Measurements from ENCODE around the gene GUCD1. TPM values are rescaled to one million over a fixed set of nuclear protein-coding genes. Genes with fewer than 3 reads are reported as not detected.
"Not testable (repeated sequence)": the region's sequence is repeated elsewhere in the genome, so short reads cannot be mapped to it uniquely, and the experiment has no call there.

The GUCD1 gene
- total and polyA plus RNA-seq, 2 of the 8 experiments (the other 6 are each of a cell fraction or from before 2014, with no cell fraction given): 85.2 to 128 TPM

DNA sequence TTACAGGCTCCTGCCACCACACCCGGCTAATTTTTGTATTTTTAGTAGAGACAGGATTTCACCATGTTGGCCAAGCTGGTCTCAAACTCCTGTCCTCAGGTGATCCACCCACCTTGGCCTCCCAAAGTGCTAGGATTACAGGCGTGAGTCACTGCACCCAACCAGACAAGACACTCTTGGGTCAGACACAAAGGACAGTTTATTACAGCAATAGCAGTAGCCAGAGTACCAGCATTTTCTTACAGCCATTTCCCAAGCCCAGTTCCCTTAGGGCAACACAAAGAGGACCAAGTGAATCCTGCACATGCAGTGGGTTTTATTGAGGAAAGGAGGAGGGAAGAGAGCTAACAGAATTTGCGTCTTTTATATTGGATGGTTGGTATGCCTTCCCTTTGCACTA is 24.0 kb downstream of the GUCD1 start:
- H3K36me3 ChIP-seq (ENCODE audit: control insufficient read depth in 2 of 4, insufficient read depth in 4 of 4, low read length in 3 of 4); H4K91ac ChIP-seq (replicated peaks; ENCODE audit: insufficient read length, low read length); H4K20me1 ChIP-seq (replicated peaks in 1 of 2; ENCODE audit: control insufficient read depth in 1 of 2, insufficient read depth in 2 of 2, low read length in 2 of 2); H2BK5ac ChIP-seq (ENCODE audit: low read depth, low read length); H3K27ac ChIP-seq (ENCODE audit: low read depth, low read length); H3K79me1 ChIP-seq (ENCODE audit: low read depth, low read length); H3K23me2 ChIP-seq (ENCODE audit: low read depth, low read length); H3K79me2 ChIP-seq (ENCODE audit: control insufficient read depth in 1 of 2, insufficient read depth in 2 of 2, low read length in 2 of 2); H3K23ac ChIP-seq (ENCODE audit: insufficient read length); H4K5ac ChIP-seq (ENCODE audit: insufficient read length, low read depth, low read length); H2BK20ac ChIP-seq (ENCODE audit: low read length); H2BK15ac ChIP-seq (ENCODE audit: low read length); H3K4ac ChIP-seq (replicated peaks; ENCODE audit: insufficient read length, low read depth, low read length); H2BK12ac ChIP-seq (ENCODE audit: low read depth, low read length); FAIRE-seq; H3K9me3 ChIP-seq (ENCODE audit: insufficient read depth in 2 of 2, low read depth in 1 of 2, low read length in 1 of 2); H3K18ac ChIP-seq (ENCODE audit: extremely low read depth, low read length); H3K4me1 ChIP-seq (replicated peaks in 1 of 4; ENCODE audit: control insufficient read depth in 3 of 4, insufficient read depth in 4 of 4, low read length in 3 of 4); H4K8ac ChIP-seq (ENCODE audit: extremely low read depth, insufficient read depth, low read length); H3K4me2 ChIP-seq (ENCODE audit: insufficient read depth in 1 of 2, low read depth in 2 of 2, low read length in 2 of 2); H3K9ac ChIP-seq (replicated peaks in 1 of 4; ENCODE audit: extremely low read depth in 1 of 4, low read depth in 3 of 4, low read length in 3 of 4); POLR2A ChIA-PET (ENCODE audit: partially characterized antibody); H2AFZ ChIP-seq (ENCODE audit: low read length); DNase-seq (ENCODE audit: low read depth in 1 of 2, low spot score in 2 of 2); H3K27me3 ChIP-seq (replicated peaks in 1 of 4; ENCODE audit: control insufficient read depth in 3 of 4, extremely low read depth in 1 of 4, insufficient read depth in 3 of 4, low read length in 3 of 4); H2BK120ac ChIP-seq (replicated peaks; ENCODE audit: low read depth, low read length); H3K4me3 ChIP-seq (ENCODE audit: extremely low read depth in 1 of 4, insufficient read depth in 2 of 4, low read depth in 3 of 4, low read length in 4 of 4); H3K56ac ChIP-seq (replicated peaks; ENCODE audit: insufficient read length, low read depth, low read length); H2AK5ac ChIP-seq (ENCODE audit: low read depth, low read length): not testable (repeated sequence)
- 77% methylated on average over 3 of the region's 3 CpGs; no CpG with 5 or more reads in 1 of the 2 experiments for WGBS, 2 experiments (ENCODE audit: extremely low coverage in 1 of 2, insufficient coverage in 1 of 2, insufficient read length in 1 of 2, insufficient replicate concordance in 2 of 2, low coverage in 1 of 2, low lambda C conversion rate in 2 of 2, missing lambda C conversion rate in 1 of 2)
- CTCF ChIA-PET (ENCODE audit: partially characterized antibody): interaction anchor here (1.3 to 6.7 kb wide), 4 partner anchors 10 to 110 kb away, joined by 3 to 74 read pairs (median 4); no protein-coding TSS in a partner anchor
- peak overlapping the region; percentile 61 for H3K14ac ChIP-seq (ENCODE audit: insufficient read length)
